Smooth muscle cell (in vitro differentiated cells): ENCODE data around the gene CD99L2. TPM values are rescaled to one million over a fixed set of nuclear protein-coding genes. Genes with fewer than 3 reads are reported as not detected.

Experiments
- DNase-seq: peaks from one replicate; lab custom pipeline; 2025; ENCODE audit not compliant: unreplicated experiment; lab: John Stamatoyannopoulos, UW
- H2AFZ ChIP-seq: fragments of 200-600 bp; sonication (generic); 2 replicates; pipeline ENCODE4 v1.6.0; 2016; ENCODE audit warnings: antibody characterized with exemption, low read depth, mild to moderate bottlenecking
- H3F3A ChIP-seq: fragments of 200-600 bp; sonication (generic); 2 replicates; pipeline ENCODE4 v1.6.0; 2017; ENCODE audit warnings: antibody characterized with exemption, low read depth
- H3K27ac ChIP-seq: fragments of 200-600 bp; sonication (generic); 2 replicates; pipeline ENCODE4 v1.5.1; 2016; ENCODE audit warnings: low read depth, mild to moderate bottlenecking
- H3K27me3 ChIP-seq: fragments of 200-600 bp; sonication (generic); 2 replicates; pipeline ENCODE4 v1.6.1; 2016; ENCODE audit warnings: low read depth, mild to moderate bottlenecking
- H3K36me3 ChIP-seq: fragments of 200-600 bp; sonication (generic); 2 replicates; pipeline ENCODE4 v1.5.1; 2016; ENCODE audit warnings: low read depth
- H3K4me1 ChIP-seq: fragments of 200-600 bp; sonication (generic); 2 replicates; pipeline ENCODE4 v1.5.1; 2016; ENCODE audit warnings: low read depth
- H3K4me2 ChIP-seq: fragments of 200-600 bp; sonication (generic); 2 replicates; pipeline ENCODE4 v1.6.0; 2016; ENCODE audit warnings: mild to moderate bottlenecking
- H3K4me3 ChIP-seq: fragments of 200-600 bp; sonication (generic); 2 replicates; pipeline ENCODE4 v1.5.1; 2016; ENCODE audit warnings: mild to moderate bottlenecking
- H3K79me2 ChIP-seq: fragments of 200-600 bp; sonication (generic); 2 replicates; pipeline ENCODE4 v1.6.0; 2016; ENCODE audit warnings: low read depth, mild to moderate bottlenecking
- H3K9ac ChIP-seq: fragments of 200-600 bp; sonication (generic); 2 replicates; pipeline ENCODE4 v1.6.0; 2016; ENCODE audit warnings: low read depth
- H3K9me3 ChIP-seq: fragments of 200-600 bp; sonication (generic); replicated peaks from 2 replicates; pipeline ENCODE4 v1.5.1; 2016; ENCODE audit warnings: low read depth
- H4K20me1 ChIP-seq: fragments of 200-600 bp; sonication (generic); 2 replicates; pipeline ENCODE4 v1.6.0; 2016; ENCODE audit warnings: low read depth
- WGBS: methylation state at CpG from one replicate; pipeline ENCODE4 v1.1.7; 2016; ENCODE audit warnings: low lambda C conversion rate; 5-methylcytosine and 5-hydroxymethylcytosine counted together
- polyA plus RNA-seq: library from polyadenylated mRNA; unstranded; fragments of >200 nt; fragmentation: Nextera tagmentation; extraction: Ambion mirVana; gene quantifications from 2 replicates; pipeline ENCODE4 v1.2.1, GENCODE V29; 2016
- total RNA-seq: library from RNA; depleted of rRNA; stranded (reverse); fragments of >200 nt; gene quantifications from 2 replicates; pipeline ENCODE4 v1.2.3, GENCODE V29; 2014
- TF ChIP-seq, protein P1 (sequence below): fragments of 200-600 bp; sonication (generic); IDR thresholded peaks from 2 replicates; pipeline ENCODE4 v1.5.1; 2017; ENCODE audit warnings: borderline replicate concordance, mild to moderate bottlenecking, antibody characterized with exemption; ENCODE audit not compliant: insufficient read depth, poor library complexity, severe bottlenecking

CD99L2 gene
- total and polyA plus RNA-seq, 2 experiments from 2014 or later, result 43.7 to 44.6 TPM

DNA sequence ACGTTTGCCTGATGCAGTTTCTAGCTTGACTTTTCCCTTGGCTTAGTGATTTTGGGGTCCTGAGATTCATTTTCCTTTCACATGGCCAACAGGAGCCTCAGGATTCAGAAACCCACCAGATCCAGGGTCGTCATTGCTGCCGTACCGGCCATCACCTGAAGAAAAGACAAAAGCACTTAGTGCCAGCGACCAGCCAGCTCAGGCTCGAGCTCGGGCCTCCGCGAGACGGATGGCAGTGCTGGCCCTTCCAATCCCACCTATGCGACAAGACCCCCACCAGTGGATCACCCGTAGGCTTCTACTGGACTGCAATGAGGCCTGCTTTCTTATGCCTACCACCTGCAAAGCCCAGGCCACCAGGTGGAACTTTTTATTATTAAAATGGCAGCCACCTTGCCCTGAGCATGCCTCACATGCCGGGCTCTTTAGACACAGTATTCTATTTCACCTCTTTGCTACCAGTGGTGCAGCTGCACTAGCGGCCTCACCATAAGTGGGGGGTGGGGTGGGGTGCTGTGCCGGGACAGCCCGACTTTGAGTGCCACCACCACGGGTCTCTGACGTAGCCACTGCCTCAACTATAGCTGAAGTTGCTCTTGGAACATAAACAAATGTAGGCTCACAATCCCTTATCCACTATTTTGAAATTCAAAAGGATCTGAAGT lies 121.0 kb downstream of the CD99L2 start:
- no peaks in the 10 kb centered on the region for H3K27me3 ChIP-seq
- no peak overlapping the region for H2AFZ ChIP-seq
- H3K27ac ChIP-seq, result no peak overlapping the region
- no peaks in the 10 kb centered on the region for H3K9me3 ChIP-seq
- no peaks in the 10 kb centered on the region for H3K4me1 ChIP-seq
- H3K36me3 ChIP-seq, result no peaks in the 10 kb centered on the region
- H3K9ac ChIP-seq, result no peak overlapping the region
- H3F3A ChIP-seq, result no peaks in the 10 kb centered on the region
- TF ChIP-seq, protein P1, sequence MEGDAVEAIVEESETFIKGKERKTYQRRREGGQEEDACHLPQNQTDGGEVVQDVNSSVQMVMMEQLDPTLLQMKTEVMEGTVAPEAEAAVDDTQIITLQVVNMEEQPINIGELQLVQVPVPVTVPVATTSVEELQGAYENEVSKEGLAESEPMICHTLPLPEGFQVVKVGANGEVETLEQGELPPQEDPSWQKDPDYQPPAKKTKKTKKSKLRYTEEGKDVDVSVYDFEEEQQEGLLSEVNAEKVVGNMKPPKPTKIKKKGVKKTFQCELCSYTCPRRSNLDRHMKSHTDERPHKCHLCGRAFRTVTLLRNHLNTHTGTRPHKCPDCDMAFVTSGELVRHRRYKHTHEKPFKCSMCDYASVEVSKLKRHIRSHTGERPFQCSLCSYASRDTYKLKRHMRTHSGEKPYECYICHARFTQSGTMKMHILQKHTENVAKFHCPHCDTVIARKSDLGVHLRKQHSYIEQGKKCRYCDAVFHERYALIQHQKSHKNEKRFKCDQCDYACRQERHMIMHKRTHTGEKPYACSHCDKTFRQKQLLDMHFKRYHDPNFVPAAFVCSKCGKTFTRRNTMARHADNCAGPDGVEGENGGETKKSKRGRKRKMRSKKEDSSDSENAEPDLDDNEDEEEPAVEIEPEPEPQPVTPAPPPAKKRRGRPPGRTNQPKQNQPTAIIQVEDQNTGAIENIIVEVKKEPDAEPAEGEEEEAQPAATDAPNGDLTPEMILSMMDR, result no peak
- WGBS, result 92% methylated on average over 18 of the region's 18 CpGs
- no peaks in the 10 kb centered on the region for H3K79me2 ChIP-seq
- no peak for DNase-seq
- H4K20me1 ChIP-seq, result no peaks in the 10 kb centered on the region
- H3K4me3 ChIP-seq, result no peak overlapping the region
- no peak overlapping the region for H3K4me2 ChIP-seq

GRCh38 chrX:150775569-150776350 lies 122.7 kb downstream of the CD99L2 start:
- Histone ChIP-seq H3K27ac (no peak overlapping the region), H3K9ac (no peak overlapping the region), H3K79me2 (no peaks in the 10 kb centered on the region), H3K36me3 (no peaks in the 10 kb centered on the region), H4K20me1 (no peaks in the 10 kb centered on the region), H3K4me3 (no peak overlapping the region), H3K4me1 (no peaks in the 10 kb centered on the region), H3K9me3 (no peaks in the 10 kb centered on the region), H3K4me2 (no peak overlapping the region), H3K27me3 (no peaks in the 10 kb centered on the region), H3F3A (no peaks in the 10 kb centered on the region), H2AFZ (no peak overlapping the region)
- 92% methylated on average over 18 of the region's 18 CpGs for WGBS
- TF ChIP-seq, protein P1, result no peak
- no peak for DNase-seq

GRCh38 chrX:150774798-150775568 lies 123.5 kb downstream of the CD99L2 start:
- Histone ChIP-seq H3K4me3 (no peak overlapping the region), H3K36me3 (no peaks in the 10 kb centered on the region), H4K20me1 (no peaks in the 10 kb centered on the region), H3K9ac (no peak overlapping the region), H3F3A (no peaks in the 10 kb centered on the region), H3K9me3 (no peaks in the 10 kb centered on the region), H3K4me1 (no peaks in the 10 kb centered on the region), H3K27me3 (no peaks in the 10 kb centered on the region), H2AFZ (no peak overlapping the region), H3K79me2 (no peaks in the 10 kb centered on the region), H3K4me2 (no peak overlapping the region), H3K27ac (no peak overlapping the region)
- DNase-seq, result no peak
- TF ChIP-seq, protein P1, result no peak
- WGBS, result 83% methylated on average over 14 of the region's 14 CpGs
